Retinal pigment epithelial cell (primary cell): ENCODE measurements around the gene GJB1.
A peak's percentile ranks its signal among the peaks of the same experiment; 100 is the strongest.

Experiments
- DNase-seq: peaks from one replicate; pipeline ENCODE4 v3.0.0-alpha.2; 2010; ENCODE audit warnings: low read depth
- H3K4me3 ChIP-seq: 2 replicates; pipeline ENCODE4 v1.5.1; 2011; ENCODE audit warnings: mild to moderate bottlenecking, low read length, control low read depth, moderate library complexity
- TF ChIP-seq, protein P1 (sequence below): conservative IDR thresholded peaks from 2 replicates; pipeline ENCODE4 v1.5.1; 2011; ENCODE audit warnings: low read depth, low read length, control low read depth, inconsistent platforms

GJB1 gene

DNA sequence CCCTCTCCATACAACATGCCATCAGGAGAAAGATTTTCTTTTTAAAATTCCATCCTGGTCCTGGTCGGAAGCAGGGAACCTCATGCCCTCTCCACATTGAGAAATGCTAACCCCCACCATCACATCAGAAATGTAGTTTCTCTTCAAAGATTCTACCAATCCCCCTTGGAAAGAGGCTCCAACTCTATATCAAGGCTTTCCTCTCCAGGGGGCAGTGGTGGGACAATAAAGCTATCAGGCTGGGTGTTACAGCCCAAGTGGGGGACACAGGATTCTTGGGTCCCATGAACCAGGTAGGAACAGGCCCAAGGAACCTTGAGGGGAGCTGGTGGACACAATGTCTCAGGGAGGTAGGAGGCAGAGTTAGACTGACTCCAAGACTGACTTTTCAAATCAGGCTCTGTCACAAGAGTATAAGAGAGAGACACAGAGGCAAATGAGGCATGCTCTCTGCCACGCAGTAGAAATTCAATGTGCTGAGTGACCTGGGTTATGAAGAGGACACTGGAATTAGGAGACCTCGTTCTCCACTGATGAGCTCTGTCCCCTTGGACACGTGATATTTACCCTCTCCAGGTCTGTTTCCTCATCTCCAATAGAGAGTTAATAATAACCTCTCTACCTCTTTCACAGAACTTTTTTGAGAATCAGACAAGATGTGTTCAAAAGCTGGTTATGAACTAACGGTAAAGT, 4.5 kb downstream of the GJB1 start:
- DNase-seq, result no peak
- no peak overlapping the region for H3K4me3 ChIP-seq
- TF ChIP-seq, protein P1, sequence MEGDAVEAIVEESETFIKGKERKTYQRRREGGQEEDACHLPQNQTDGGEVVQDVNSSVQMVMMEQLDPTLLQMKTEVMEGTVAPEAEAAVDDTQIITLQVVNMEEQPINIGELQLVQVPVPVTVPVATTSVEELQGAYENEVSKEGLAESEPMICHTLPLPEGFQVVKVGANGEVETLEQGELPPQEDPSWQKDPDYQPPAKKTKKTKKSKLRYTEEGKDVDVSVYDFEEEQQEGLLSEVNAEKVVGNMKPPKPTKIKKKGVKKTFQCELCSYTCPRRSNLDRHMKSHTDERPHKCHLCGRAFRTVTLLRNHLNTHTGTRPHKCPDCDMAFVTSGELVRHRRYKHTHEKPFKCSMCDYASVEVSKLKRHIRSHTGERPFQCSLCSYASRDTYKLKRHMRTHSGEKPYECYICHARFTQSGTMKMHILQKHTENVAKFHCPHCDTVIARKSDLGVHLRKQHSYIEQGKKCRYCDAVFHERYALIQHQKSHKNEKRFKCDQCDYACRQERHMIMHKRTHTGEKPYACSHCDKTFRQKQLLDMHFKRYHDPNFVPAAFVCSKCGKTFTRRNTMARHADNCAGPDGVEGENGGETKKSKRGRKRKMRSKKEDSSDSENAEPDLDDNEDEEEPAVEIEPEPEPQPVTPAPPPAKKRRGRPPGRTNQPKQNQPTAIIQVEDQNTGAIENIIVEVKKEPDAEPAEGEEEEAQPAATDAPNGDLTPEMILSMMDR, result peak; percentile 20

DNA sequence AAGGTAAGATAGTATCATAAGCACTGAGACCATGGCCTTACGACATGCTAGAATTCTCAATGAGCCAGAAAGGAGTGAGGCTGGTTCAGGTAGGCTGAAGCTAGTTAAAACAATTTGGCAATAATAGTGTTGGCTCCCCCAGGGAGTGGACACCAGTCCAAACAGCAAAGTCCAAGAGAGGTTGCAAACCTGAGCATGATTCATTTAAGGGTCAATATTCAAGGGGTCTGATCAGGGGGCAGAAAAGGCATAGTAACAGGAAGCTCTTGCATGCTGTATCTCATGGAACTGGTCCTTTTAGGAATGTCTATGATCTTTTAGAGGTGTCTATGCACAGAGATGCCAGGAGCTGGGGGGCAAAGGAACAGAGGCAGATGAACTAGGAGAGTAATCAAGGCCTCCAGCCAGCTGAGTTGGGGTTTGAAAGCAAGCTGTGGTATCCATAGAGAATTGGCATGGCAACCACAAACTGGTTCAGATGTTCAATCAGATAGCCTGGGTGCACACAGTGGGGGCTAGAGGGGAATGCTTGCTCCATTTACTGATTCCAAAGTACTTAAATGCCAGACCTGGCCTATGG, 5.1 kb downstream of the GJB1 start:
- no peak overlapping the region for H3K4me3 ChIP-seq
- DNase-seq, result no peak
- TF ChIP-seq, protein P1, result no peak

DNA sequence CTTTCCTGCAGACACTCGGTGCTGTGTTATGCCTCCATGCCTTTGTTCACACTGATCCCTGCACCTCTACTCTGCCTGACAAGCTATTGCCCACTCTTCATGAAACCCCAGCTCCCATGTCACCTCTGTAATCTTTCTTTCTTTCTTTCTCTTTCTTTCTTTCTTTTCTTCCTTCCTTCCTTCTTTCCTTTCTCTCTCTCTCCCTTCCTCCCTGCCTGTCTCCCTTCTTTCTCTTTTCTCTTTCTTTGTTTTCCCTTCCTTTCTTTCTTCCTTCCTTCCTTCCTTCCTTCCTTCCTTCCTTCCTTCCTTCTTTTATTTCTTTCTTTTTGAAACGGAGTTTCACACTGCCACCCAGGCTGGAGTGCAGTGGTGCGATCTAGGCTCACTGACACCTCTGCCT, 12.5 kb downstream of the GJB1 start:
- no peak for DNase-seq
- H3K4me3 ChIP-seq, result no peak overlapping the region
- TF ChIP-seq, protein P1, result no peak

DNA sequence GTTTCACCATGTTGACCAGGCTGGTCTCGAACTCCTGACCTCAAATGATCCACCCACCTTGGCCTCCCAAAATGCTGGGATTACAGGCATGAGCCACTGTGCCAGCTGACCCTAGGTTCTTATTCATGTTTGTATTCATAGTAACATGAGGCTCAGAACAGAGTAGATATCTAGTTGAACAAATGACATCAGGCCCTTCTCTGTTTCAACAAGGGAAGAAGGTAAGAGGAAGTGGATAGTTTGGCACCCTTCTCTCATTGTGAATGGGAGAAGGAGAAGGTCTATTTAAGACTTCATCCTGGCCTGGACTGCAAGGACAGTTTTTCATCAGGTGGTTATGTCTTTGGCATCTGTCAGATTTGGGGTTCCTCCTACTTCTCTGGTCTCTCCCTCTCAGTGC, 13.8 kb downstream of the GJB1 start:
- DNase-seq, result no peak
- TF ChIP-seq, protein P1, result no peak
- no peak overlapping the region for H3K4me3 ChIP-seq

DNA sequence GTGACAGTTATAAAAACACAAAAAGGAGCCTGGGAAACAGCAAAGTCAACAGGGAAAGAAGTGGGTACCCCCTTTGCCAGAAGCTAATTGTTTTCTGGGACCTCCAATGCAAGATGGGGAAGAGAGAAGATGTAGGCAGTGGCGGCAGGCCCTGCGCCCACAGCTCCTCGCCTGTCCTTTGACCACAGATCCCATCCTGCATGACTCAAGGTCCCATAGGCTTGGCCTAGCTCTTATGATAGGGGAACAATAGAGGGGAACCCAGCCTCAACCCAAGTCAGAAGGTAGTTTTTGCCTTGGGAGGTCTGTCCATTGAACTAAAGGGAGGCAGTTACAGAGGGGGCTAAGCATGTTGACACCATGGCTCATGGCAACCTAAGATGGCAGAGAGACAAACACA, 16.8 kb downstream of the GJB1 start:
- H3K4me3 ChIP-seq, result no peak overlapping the region
- DNase-seq, result no peak
- TF ChIP-seq, protein P1, result no peak

DNA sequence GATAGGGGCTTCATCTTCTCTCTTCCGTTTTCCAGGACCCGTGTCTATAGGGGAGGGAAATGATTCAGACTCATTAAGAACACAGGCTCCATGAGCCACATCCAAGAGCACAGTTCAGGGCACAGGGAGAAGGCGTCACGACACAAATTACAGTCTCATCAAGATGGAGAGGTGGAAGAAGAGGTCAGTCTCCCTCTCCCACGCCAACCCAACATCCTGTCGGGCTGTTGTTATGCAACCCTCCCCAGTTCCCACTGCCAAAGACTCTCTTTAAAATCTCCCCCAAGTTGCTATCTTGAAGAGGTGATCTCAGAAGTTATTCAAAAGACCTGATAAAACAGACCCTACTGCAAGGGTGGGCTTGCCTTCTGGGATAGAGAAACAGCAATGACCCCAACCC, 18.3 kb downstream of the GJB1 start:
- H3K4me3 ChIP-seq, result no peak overlapping the region
- TF ChIP-seq, protein P1, result no peak
- no peak for DNase-seq

DNA sequence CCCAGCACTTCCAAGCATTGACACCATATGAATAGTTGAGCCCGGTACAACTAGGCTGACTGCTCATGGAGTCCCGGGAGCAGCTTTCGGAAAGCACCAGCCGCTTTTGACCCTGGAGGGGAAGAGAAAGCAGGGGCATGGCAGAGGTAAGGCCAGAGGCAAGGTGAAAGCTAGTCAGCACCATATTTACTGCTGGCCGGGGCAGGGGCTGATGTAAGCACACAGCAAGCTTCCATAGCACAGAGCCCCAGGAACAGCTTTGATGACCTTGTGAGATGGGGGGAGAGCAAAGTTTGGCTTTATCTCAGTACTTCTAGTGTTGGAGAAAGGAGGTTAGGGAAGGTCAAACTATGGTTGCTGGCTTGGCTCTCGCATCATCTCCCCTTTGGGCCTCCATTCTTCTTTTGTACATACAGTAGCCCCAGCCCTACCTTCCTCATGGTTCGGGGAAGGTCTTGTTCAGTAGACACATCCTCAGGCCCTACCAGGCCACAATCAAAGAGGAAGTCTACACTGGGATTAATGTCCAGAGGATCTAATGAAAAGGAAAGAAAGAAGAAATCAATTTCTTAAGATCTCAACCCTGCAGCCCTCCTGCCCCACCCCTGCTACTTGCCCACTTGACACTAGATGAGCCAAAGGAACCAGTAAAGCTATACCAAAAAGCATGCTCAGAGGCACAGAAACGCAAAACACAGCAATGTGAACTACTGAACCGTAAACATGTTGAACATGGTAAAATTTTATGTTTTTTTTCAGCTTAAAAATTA, 21.5 kb downstream of the GJB1 start:
- no peak overlapping the region for H3K4me3 ChIP-seq
- TF ChIP-seq, protein P1, result no peak
- DNase-seq, result no peak
